T-helper 2 cell treated with Interferon-gamma antibody and Interleukin-4, amounts not matched to agents 100 ng/mL and 5 ng/mL, for 36 hours (primary cell): Measurements from ENCODE around the gene WDR38. TPM values are rescaled to one million over a fixed set of nuclear protein-coding genes. Genes with fewer than 3 reads are reported as not detected.

ENCODE experiments used
- intact Hi-C: fragments of 100-400 bp; cut with micrococcal nuclease; formaldehyde crosslinking; loops from one replicate; pipeline ENCODE4 v1.15.1; 2023
- total RNA-seq: library from RNA; stranded (reverse); gene quantifications from 2 replicates; pipeline ENCODE4 v1.2.3, GENCODE V29; 2022

The WDR38 gene
- total RNA-seq, 1 donor from 2014 or later = not detected

DNA sequence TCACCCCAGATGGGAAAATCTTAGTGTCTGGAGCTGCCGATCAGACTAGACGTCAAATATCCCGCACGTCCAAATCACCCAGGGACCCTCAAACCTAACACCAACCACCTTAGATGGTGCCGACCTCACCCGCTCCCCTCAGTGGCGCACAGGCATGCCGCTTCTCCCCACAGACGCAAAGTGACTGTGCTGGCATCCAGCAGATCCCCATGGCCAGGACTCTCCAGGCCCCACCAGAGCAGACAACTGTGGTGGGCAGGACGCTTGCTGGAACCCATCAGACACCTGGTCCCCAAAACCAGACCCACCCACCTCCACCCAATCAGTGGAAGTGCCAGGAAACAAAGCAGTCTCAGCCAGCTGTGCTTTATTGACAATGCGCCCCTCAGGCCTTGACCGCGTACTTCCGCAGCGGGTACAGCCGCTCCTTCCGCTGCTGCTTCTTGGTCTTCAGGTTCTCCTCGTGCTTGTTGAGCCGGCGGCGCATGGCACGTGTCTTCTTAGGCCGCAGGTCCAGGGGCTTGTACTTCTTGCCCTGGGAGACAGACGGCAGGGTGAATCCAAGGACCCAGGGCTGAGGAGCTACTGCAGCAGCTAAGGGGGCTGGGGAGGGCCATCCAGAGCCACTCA, 4.4 kb downstream of the WDR38 start:
- intact Hi-C loops = no loop called here

- intact Hi-C loops = no loop called here
These were observed 5.2 kb downstream of the WDR38 start for GRCh38 chr9:124858330-124859046.

GRCh38 chr9:124859803-124860581, 6.7 kb downstream of the WDR38 start:
- intact Hi-C loops = loop anchor here (10.0 kb wide), 1 partner anchor 1955 kb away; the partner anchor contains the start of gene RC3H2

- intact Hi-C loops = loop anchor here (1.0 to 10.0 kb wide), 2 partner anchors 7 to 1956 kb away; partner anchors contain the start of genes RC3H2 and WDR38
These were observed 7.5 kb downstream of the WDR38 start for GRCh38 chr9:124860582-124861341.

GRCh38 chr9:124861342-124862229, 8.3 kb downstream of the WDR38 start, which contains the start of the genes ARPC5L and RPL35:
TSS of gene ARPC5L (plus strand) at chr9:124862130. CDS start at chr9:124869291, 7,161 bp downstream.
TSS of gene RPL35 (minus strand) at chr9:124861957. CDS start at chr9:124861912, 45 bp downstream.
- intact Hi-C loops = loop anchor here (1.0 to 10.0 kb wide), 7 partner anchors 8 to 1957 kb away; partner anchors contain the start of genes GOLGA1, HSPA5, NR6A1 and RABEPK

- intact Hi-C loops = loop anchor here (2.0 to 10.0 kb wide), 2 partner anchors 337 to 1959 kb away; partner anchors contain the start of genes RABEPK and RC3H2
These were observed 10.2 kb downstream of the WDR38 start for GRCh38 chr9:124863371-124863871.

- intact Hi-C loops = loop anchor here (1.0 to 10.0 kb wide), 6 partner anchors 73 to 1964 kb away; partner anchors contain the start of genes GOLGA1, PPP6C, PSMB7 and RC3H2
These were observed 15.5 kb downstream of the WDR38 start for GRCh38 chr9:124868511-124869465.

GRCh38 chr9:124869466-124869985, 16.3 kb downstream of the WDR38 start:
- intact Hi-C loops = loop anchor here (1.0 to 10.0 kb wide), 6 partner anchors 72 to 1965 kb away; partner anchors contain the start of genes GOLGA1, PPP6C, PSMB7 and RC3H2

- intact Hi-C loops = loop anchor here (1.0 to 10.0 kb wide), 7 partner anchors 8 to 1965 kb away; partner anchors contain the start of genes ARPC5L, GOLGA1, PPP6C and PSMB7
These were observed 16.8 kb downstream of the WDR38 start for GRCh38 chr9:124869986-124870560.

- intact Hi-C loops = loop anchor here (1.0 kb wide), 1 partner anchor 8 kb away; the partner anchor contains the start of gene ARPC5L
These were observed 17.5 kb downstream of the WDR38 start for GRCh38 chr9:124870723-124871122.

- intact Hi-C loops = no loop called here
These were observed 17.9 kb downstream of the WDR38 start for GRCh38 chr9:124871156-124871561.

GRCh38 chr9:124873664-124874063, 20.4 kb downstream of the WDR38 start:
- intact Hi-C loops = no loop called here

GRCh38 chr9:124875501-124875900, 22.2 kb downstream of the WDR38 start:
- intact Hi-C loops = no loop called here

- intact Hi-C loops = no loop called here
These were observed 23.9 kb downstream of the WDR38 start for GRCh38 chr9:124877021-124877782.

DNA sequence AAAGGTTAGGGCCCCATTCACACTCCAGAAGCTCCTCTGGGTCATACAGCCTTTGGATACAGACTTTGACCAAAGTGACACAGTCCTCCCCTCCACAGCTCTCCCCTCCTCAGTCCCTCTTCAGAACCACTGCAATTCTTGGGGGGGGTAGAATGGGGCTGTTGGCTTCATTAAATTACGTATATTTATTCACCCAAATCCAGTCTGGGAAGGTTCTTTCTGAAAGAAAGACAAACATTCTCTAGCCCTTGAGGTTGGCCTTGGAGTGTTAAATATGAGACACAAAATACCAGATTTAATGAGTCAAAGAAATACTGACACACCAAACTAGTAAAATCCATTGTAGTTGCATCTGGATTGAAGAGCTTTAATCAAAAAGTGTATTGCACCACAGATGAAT, 24.8 kb downstream of the WDR38 start:
- intact Hi-C loops = no loop called here

DNA sequence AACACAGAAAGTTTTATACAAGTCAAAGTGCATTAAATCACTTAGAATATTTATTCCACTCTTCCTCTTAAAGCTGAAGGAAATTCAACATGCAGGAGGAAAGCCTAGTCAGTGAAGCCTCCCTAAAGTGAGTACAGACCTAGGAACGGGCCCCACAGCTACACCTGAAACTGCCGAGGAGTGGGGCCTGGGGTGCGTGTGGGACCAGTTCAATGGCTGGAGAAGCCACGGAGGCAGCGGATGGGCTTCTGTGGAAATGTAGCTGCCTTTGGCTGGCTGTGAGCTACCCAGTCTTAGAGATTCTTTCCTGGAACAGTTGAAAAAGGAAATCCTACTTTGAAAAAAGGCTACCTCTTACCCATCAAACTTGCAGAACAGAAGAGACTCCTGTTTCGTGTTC, 25.3 kb downstream of the WDR38 start:
- intact Hi-C loops = no loop called here

DNA sequence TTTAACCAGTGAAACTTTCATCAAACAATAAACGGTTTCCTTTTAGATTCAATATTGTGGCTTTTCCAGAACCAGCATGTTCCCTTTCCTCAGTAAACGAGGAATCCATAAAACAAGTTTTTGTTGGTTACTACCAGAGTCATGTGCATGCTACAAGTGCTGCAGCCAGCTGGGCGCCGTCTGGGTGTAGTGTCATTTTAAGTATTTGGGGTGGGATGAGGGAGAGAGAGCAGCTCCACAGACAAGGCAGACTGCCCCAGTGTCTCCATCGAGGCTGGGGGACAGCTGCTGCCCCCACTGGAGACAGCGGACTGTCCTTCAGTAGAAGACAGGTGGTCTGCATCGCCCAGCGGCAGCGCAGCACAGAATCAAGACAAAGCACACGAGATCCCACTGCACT, 26.0 kb downstream of the WDR38 start:
- intact Hi-C loops = no loop called here
